H9 (cell line): ENCODE results near the gene METTL26. TPM values are rescaled to one million over a fixed set of nuclear protein-coding genes. Genes with fewer than 3 reads are reported as not detected.

Source experiments
- DNase-seq: peaks from one replicate; pipeline ENCODE4 v3.0.0-alpha.2; 2017
- H2AFZ ChIP-seq: one replicate; pipeline ENCODE4 v1.6.1; 2013; ENCODE audit warnings: mild to moderate bottlenecking, low read length, control low read depth, moderate library complexity
- H2AK5ac ChIP-seq: 2 replicates; pipeline ENCODE4 v1.6.1; 2013; ENCODE audit warnings: low read length, control low read depth, mixed read lengths; ENCODE audit not compliant: insufficient read length
- H2BK120ac ChIP-seq: one replicate; pipeline ENCODE4 v1.6.1; 2013; ENCODE audit warnings: low read depth, mild to moderate bottlenecking, low read length, control low read depth, inconsistent platforms; ENCODE audit not compliant: poor library complexity, severe bottlenecking
- H2BK12ac ChIP-seq: 2 replicates; pipeline ENCODE4 v1.6.1; 2013; ENCODE audit warnings: low read length, control low read depth, mixed read lengths, low read depth; ENCODE audit not compliant: insufficient read length
- H2BK15ac ChIP-seq: 2 replicates; pipeline ENCODE4 v1.6.1; 2013; ENCODE audit warnings: low read depth, low read length, control low read depth
- H2BK20ac ChIP-seq: one replicate; pipeline ENCODE4 v1.6.1; 2013; ENCODE audit warnings: low read depth, mild to moderate bottlenecking, low read length, control low read depth, inconsistent platforms; ENCODE audit not compliant: poor library complexity, severe bottlenecking
- H2BK5ac ChIP-seq: 2 replicates; pipeline ENCODE4 v1.6.1; 2013; ENCODE audit warnings: low read length, control low read depth, mixed read lengths; ENCODE audit not compliant: insufficient read length
- H3K14ac ChIP-seq: 2 replicates; pipeline ENCODE4 v1.6.1; 2013; ENCODE audit warnings: low read length, control low read depth; ENCODE audit not compliant: insufficient read depth
- H3K18ac ChIP-seq: 2 replicates; pipeline ENCODE4 v1.6.1; 2013; ENCODE audit warnings: low read depth, mild to moderate bottlenecking, mixed read lengths, low read length, control low read depth; ENCODE audit not compliant: insufficient read length
- H3K23ac ChIP-seq: 2 replicates; pipeline ENCODE4 v1.6.1; 2013; ENCODE audit warnings: low read length, control low read depth, mixed read lengths, low read depth; ENCODE audit not compliant: insufficient read length
- H3K23me2 ChIP-seq: 2 replicates; pipeline ENCODE4 v1.6.1; 2013; ENCODE audit warnings: low read depth, mild to moderate bottlenecking, mixed read lengths, low read length, control low read depth; ENCODE audit not compliant: insufficient read length, poor library complexity, severe bottlenecking
- H3K27ac ChIP-seq: 2 replicates; pipeline ENCODE4 v1.5.1; 2013; ENCODE audit warnings: low read length, control low read depth, mixed read lengths, low read depth; ENCODE audit not compliant: insufficient read length
- H3K27me3 ChIP-seq: 2 replicates; pipeline ENCODE4 v1.6.1; 2013; ENCODE audit warnings: low read length, control low read depth, inconsistent platforms; ENCODE audit not compliant: insufficient read depth
- H3K4ac ChIP-seq: 2 replicates; pipeline ENCODE4 v1.6.1; 2013; ENCODE audit warnings: low read depth, mild to moderate bottlenecking, control low read depth, inconsistent platforms, low read length, moderate library complexity
- H3K4me1 ChIP-seq: 2 replicates; pipeline ENCODE4 v1.6.1; 2013; ENCODE audit warnings: low read length, control low read depth, inconsistent platforms; ENCODE audit not compliant: insufficient read depth
- H3K4me2 ChIP-seq: 2 replicates; pipeline ENCODE4 v1.6.1; 2013; ENCODE audit warnings: low read length, control low read depth, mixed read lengths; ENCODE audit not compliant: insufficient read length, insufficient read depth
- H3K56ac ChIP-seq: 2 replicates; pipeline ENCODE4 v1.6.1; 2013; ENCODE audit warnings: low read depth, mild to moderate bottlenecking, mixed read lengths, low read length, control low read depth; ENCODE audit not compliant: insufficient read length
- H3K79me1 ChIP-seq: 2 replicates; pipeline ENCODE4 v1.6.1; 2013; ENCODE audit warnings: low read depth, mild to moderate bottlenecking, moderate library complexity, low read length, control low read depth, inconsistent platforms; ENCODE audit not compliant: insufficient read depth, poor library complexity, severe bottlenecking
- H3K79me2 ChIP-seq: 2 replicates; pipeline ENCODE4 v1.6.1; 2013; ENCODE audit warnings: low read length, control low read depth, inconsistent platforms; ENCODE audit not compliant: insufficient read depth
- H3K9ac ChIP-seq: 2 replicates; pipeline ENCODE4 v1.6.1; 2013; ENCODE audit warnings: low read length, control low read depth, mixed read lengths; ENCODE audit not compliant: insufficient read length; ENCODE audit errors: extremely low read depth
- H3K9me3 ChIP-seq: one replicate; pipeline ENCODE4 v1.6.1; 2013; ENCODE audit warnings: low read depth, low read length, inconsistent platforms; ENCODE audit not compliant: control insufficient read depth
- H3T11ph ChIP-seq: one replicate; pipeline ENCODE4 v1.6.1; 2013; ENCODE audit warnings: mild to moderate bottlenecking, low read length, control low read depth, inconsistent platforms
- H4K20me1 ChIP-seq: one replicate; pipeline ENCODE4 v1.6.1; 2013; ENCODE audit not compliant: control insufficient read depth, insufficient read length, insufficient read depth
- H4K5ac ChIP-seq: 2 replicates; pipeline ENCODE4 v1.6.1; 2013; ENCODE audit warnings: low read depth, mild to moderate bottlenecking, mixed read lengths, low read length, control low read depth; ENCODE audit not compliant: insufficient read length
- H4K8ac ChIP-seq: replicated peaks from 2 replicates; pipeline ENCODE4 v1.6.1; 2013; ENCODE audit warnings: low read length, control low read depth, mixed read lengths, low read depth; ENCODE audit not compliant: insufficient read length
- H4K91ac ChIP-seq: 2 replicates; pipeline ENCODE4 v1.6.1; 2013; ENCODE audit warnings: low read depth, mild to moderate bottlenecking, moderate library complexity, mixed read lengths, low read length, control low read depth; ENCODE audit not compliant: insufficient read length
- H3K27ac Mint-ChIP-seq, 3 experiments: 2 replicates in 2 of 3; 3 replicates in 1 of 3; pipeline ENCODE4 v1.8.0; 2020 to 2021; ENCODE audit warnings: mixed read lengths in 3 of 3, mild to moderate bottlenecking in 1 of 3, moderate library complexity in 1 of 3
- H3K27me3 Mint-ChIP-seq: 2 replicates; pipeline ENCODE4 v1.8.0; 2021; ENCODE audit warnings: low read depth, mild to moderate bottlenecking, moderate library complexity, mixed read lengths
- H3K36me3 Mint-ChIP-seq, 3 experiments: 2 replicates in 2 of 3; 3 replicates in 1 of 3; pipeline ENCODE4 v1.8.0; 2020 to 2021; ENCODE audit warnings: low read depth in 3 of 3, mixed read lengths in 3 of 3; ENCODE audit not compliant: insufficient read depth in 1 of 3
- H3K4me1 Mint-ChIP-seq, 2 experiments: 2 replicates each; pipeline ENCODE4 v1.8.0; 2020; ENCODE audit warnings: mixed read lengths in 2 of 2
- H3K4me3 Mint-ChIP-seq, 2 experiments: 2 replicates in 1 of 2; 3 replicates in 1 of 2; pipeline ENCODE4 v1.8.0; 2020 to 2021; ENCODE audit warnings: mild to moderate bottlenecking in 2 of 2, mixed read lengths in 2 of 2, moderate library complexity in 1 of 2
- H3K9me3 Mint-ChIP-seq, 2 experiments: 2 replicates in 1 of 2; 3 replicates in 1 of 2; pipeline ENCODE4 v1.8.0; 2020; ENCODE audit warnings: mild to moderate bottlenecking in 2 of 2, mixed read lengths in 2 of 2, moderate library complexity in 1 of 2
- CTCF ChIP-seq: fragments of 200-600 bp; sonication (generic); conservative IDR thresholded peaks from 3 replicates; pipeline ENCODE4 v1.8.0; 2021; ENCODE audit warnings: antibody characterized with exemption, mild to moderate bottlenecking
- WGBS: extraction: QIAGEN DNeasy Blood & Tissue Kit; methylation state at CpG from one replicate; pipeline ENCODE4 v1.1.7; 2013; ENCODE audit warnings: missing lambda C conversion rate, low lambda C conversion rate, mixed read lengths; ENCODE audit not compliant: insufficient read length; ENCODE audit errors: extremely low coverage; 5-methylcytosine and 5-hydroxymethylcytosine counted together
- total RNA-seq: library from RNA; stranded (reverse); gene quantifications from 2 replicates; pipeline ENCODE4 v1.2.1, GENCODE V29; 2021

Gene METTL26
- total RNA-seq, 1 experiment from 2014 or later: 108 TPM

GRCh38 chr16:588889-589657 is 47.0 kb downstream of the METTL26 start:
- Histone ChIP-seq H3K18ac (peak overlapping the region; percentile 99), H2AFZ (no peak overlapping the region), H3K4me2 (peak overlapping the region; percentile 55), H4K5ac (no peak overlapping the region), H2BK120ac (no peak overlapping the region), H3K27me3 (peaks cover 7% of the 10 kb centered on the region; the same call in 1 of the 2 replicates), H3K56ac (no peak overlapping the region), H3K4ac (no peak overlapping the region), H2BK15ac (no peak overlapping the region), H2BK5ac (no peak overlapping the region), H2AK5ac (no peak overlapping the region), H3K4me1 (no peaks in the 10 kb centered on the region), H4K91ac (no peak overlapping the region), H3K79me1 (peaks cover 3% of the 10 kb centered on the region), H3K14ac (peak overlapping the region; percentile 99), H3K79me2 (no peaks in the 10 kb centered on the region; the same call in 1 of the 2 replicates), H2BK20ac (no peak overlapping the region), H3K9me3 (no peaks in the 10 kb centered on the region), H2BK12ac (no peak overlapping the region), H3K27ac (peak overlapping the region; percentile 14), H3K23ac (no peak overlapping the region), H3K23me2 (peaks cover 5% of the 10 kb centered on the region), H3K9ac (peak overlapping the region; percentile 78), H3T11ph (no peak overlapping the region), H4K20me1 (no peaks in the 10 kb centered on the region), H4K8ac (no peak overlapping the region)
- Mint-ChIP-seq H3K36me3 (peaks cover 0 to 12% (median 7%) of the 10 kb centered on the region in 3 experiments; a peak in 6 of 7 replicates), H3K9me3 (0 out of 5 replicates have a peak, but pooled peaks cover 0 to 3% of the 10 kb centered on the region in 2 experiments), H3K4me3 (peak overlapping the region; percentile 94 to 99), H3K4me1 (peaks cover 16 to 25% of the 10 kb centered on the region in 2 experiments), H3K27ac (peak overlapping the region; percentile 99 to 100 (median 100)), H3K27me3 (peaks cover 49% of the 10 kb centered on the region)
- DNase-seq: peak; percentile 96
- TF ChIP-seq CTCF: no peak
- WGBS: no CpG with 5 or more reads among the region's 107 CpGs
